ENCODE results near the gene EEF2K. TPM values are rescaled to one million over a fixed set of nuclear protein-coding genes. Genes with fewer than 3 reads are reported as not detected.
A peak's percentile ranks its signal among the peaks of the same experiment; 100 is the strongest.
"Not testable (repeated sequence)": the region's sequence is repeated elsewhere in the genome, so short reads cannot be mapped to it uniquely, and the experiment has no call there.

The EEF2K gene
- total RNA-seq, 2 donors from 2014 or later = 58.2 to 75.1 TPM

DNA sequence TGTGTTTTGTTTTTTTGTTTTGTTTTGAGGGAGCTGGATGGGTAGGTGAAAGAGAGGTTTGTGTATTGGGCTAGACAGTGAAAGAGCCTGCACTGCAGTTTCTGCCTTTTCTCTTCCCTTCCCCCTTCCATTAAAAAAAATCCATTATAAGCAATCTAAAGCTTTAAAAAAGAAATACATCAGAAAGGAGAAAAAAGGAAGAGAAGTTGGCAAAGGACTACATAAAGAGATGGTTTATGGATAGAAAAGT, 10.7 kb upstream of the EEF2K start:
- Histone ChIP-seq H3K27ac (peak overlapping the region; percentile 77 to 81), H3K9me3 (no peaks in the 10 kb centered on the region), H3K36me3 (no peaks in the 10 kb centered on the region), H3K27me3 (replicated peaks; ENCODE audit: insufficient read depth) (no peaks in the 10 kb centered on the region), H3K4me1 (replicated peaks) (peaks cover 7% of the 10 kb centered on the region), H3K4me3 (peak overlapping the region in 1 of 2 donors; percentile 39)
- TF ChIP-seq, protein P1, sequence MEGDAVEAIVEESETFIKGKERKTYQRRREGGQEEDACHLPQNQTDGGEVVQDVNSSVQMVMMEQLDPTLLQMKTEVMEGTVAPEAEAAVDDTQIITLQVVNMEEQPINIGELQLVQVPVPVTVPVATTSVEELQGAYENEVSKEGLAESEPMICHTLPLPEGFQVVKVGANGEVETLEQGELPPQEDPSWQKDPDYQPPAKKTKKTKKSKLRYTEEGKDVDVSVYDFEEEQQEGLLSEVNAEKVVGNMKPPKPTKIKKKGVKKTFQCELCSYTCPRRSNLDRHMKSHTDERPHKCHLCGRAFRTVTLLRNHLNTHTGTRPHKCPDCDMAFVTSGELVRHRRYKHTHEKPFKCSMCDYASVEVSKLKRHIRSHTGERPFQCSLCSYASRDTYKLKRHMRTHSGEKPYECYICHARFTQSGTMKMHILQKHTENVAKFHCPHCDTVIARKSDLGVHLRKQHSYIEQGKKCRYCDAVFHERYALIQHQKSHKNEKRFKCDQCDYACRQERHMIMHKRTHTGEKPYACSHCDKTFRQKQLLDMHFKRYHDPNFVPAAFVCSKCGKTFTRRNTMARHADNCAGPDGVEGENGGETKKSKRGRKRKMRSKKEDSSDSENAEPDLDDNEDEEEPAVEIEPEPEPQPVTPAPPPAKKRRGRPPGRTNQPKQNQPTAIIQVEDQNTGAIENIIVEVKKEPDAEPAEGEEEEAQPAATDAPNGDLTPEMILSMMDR (IDR thresholded peaks at IDR 0.05) = no peak
- DNase-seq (ENCODE audit: low spot score) = no peak
- intact Hi-C loops (cut with DNase I) = loop anchor here (2.0 to 10.0 kb wide), 3 partner anchors 101 to 681 kb away; partner anchors contain the start of gene POLR3E

DNA sequence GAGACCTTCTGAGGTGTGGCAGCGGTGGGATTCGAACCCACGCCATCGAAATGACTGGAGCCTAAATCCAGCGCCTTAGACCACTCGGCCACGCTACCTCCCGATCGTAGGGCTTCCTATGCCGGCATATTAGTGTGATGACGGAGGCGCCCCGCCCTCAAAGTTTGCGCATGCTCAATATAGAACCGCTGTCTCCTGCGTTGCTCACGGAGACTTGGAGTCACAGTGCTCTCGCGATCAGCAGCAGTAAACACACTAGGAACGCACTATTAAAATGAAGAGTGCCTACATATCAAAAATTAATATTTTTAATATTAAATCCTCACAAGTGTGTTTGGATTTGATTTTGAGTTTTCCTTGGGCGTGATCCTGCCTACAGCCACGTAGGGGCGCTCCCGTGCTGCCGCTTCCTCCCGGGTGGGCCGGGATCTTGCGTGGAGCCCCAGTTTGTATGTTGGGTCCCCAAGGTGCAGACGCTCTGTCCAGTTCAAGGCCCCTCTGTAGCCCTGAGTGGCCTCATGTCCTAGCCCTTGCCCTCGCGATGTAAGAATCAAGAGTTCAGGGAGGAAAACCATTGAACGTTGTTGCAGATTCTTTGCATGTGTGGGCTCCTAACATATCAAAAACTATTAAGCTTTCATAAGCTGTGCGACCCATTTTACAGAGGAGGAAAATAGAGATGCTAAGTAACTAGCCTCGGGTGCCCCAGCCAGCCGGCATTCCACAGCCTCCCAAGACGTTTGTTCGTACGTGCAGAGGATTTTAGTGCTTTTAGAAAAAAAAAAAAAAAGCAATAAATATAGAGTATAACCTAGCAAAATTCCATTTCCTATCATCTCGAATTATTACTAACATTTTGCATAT, 10.2 kb upstream of the EEF2K start:
- H3K9me3 ChIP-seq = no peaks in the 10 kb centered on the region
- H3K27me3 ChIP-seq (replicated peaks; ENCODE audit: insufficient read depth) = no peaks in the 10 kb centered on the region
- H3K27ac ChIP-seq = peak overlapping the region; percentile 77 to 81
- intact Hi-C loops (cut with DNase I) = loop anchor here (2.0 to 10.0 kb wide), 3 partner anchors 101 to 681 kb away; partner anchors contain the start of gene POLR3E
- TF ChIP-seq POLR2A (IDR thresholded peaks at IDR 0.05) = peak; percentile 20
- peak; percentile 96 for TF ChIP-seq POLR2AphosphoS5 (IDR thresholded peaks at IDR 0.05)
- TF ChIP-seq, protein P1 (IDR thresholded peaks at IDR 0.05) = peak; percentile 88 to 96 (median 92)
- H3K36me3 ChIP-seq = no peaks in the 10 kb centered on the region
- 2% methylated on average over 39 of the region's 39 CpGs for WGBS
- peaks cover 7% of the 10 kb centered on the region for H3K4me1 ChIP-seq (replicated peaks)
- DNase-seq (ENCODE audit: low spot score) = peak; percentile 92
- H3K4me3 ChIP-seq = peak overlapping the region; percentile 32 to 39

DNA sequence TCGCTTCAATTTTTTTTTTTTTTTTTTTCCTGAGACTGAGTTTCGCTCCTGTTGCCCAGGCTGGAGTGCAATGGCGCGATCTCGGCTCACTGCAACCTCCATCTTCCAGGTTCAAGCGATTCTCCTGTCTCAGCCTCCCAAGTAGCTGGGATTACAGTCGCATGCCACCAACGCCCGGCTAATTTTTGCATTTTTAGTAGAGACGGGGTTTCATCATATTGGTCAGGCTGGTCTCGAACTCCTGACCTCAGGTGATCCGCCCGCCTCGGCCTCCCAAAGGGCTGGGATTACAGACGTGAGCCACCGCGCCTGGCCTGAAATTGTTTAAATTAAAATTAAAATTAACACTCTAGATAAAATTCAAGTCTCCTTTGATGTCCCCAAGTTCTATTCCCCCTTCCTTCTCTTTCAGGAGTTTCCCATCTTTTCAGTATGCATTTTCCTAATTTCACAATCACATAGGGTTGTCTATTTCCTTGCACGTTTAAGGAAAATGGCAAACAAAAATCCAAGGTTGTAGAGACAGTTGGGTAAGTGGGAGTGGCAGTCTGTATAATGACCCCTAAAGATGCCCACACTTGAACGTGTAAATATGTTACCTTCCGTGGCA, 9.4 kb upstream of the EEF2K start:
- DNase-seq (ENCODE audit: low spot score); H3K27me3 ChIP-seq (replicated peaks; ENCODE audit: insufficient read depth); H3K9me3 ChIP-seq; H3K27ac ChIP-seq; H3K36me3 ChIP-seq; H3K4me1 ChIP-seq (replicated peaks): not testable (repeated sequence)
- WGBS = 43% methylated on average over 20 of the region's 20 CpGs
- peak overlapping the region in 1 of 2 donors; percentile 32 for H3K4me3 ChIP-seq
- intact Hi-C loops (cut with DNase I) = loop anchor here (10.0 kb wide), 2 partner anchors 478 to 682 kb away; no protein-coding TSS in a partner anchor

DNA sequence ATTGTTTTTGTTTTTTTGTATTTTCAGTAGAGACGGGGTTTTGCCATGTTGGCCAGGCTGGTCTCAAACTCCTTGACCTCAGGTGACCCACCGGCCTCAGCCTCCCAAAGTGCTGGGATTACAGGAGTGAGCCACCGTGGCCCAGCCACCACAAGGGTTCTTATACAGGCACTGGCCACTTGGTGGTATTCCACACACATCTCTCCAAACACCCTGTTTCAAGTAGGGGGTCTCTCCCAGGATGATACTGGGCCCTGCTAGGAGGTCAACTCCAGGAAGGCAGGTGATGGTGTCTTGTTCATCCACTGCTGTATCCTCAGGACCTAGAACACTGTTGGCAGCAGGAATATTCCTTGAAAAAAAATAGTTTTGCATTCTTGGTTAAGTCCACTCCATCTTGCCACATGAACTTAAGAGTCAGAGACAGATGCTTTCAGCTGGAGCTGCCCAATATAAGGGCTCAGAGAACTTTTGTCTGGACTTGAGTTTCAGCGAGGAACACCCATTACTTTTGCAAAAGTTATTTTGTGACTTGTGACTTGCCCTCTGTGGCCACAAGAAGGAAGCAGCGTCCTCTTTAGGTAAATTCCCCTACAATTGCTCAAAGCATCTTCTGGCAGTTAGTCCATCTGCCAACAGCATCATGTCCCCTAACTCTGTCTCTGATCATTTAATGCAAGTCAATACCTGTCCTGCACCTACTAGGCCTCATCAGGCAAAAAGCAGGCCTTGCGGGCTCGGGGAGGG, 7.4 kb upstream of the EEF2K start:
- Histone ChIP-seq H3K36me3 (no peaks in the 10 kb centered on the region), H3K27me3 (replicated peaks; ENCODE audit: insufficient read depth) (no peaks in the 10 kb centered on the region), H3K4me1 (replicated peaks) (no peaks in the 10 kb centered on the region), H3K9me3 (no peaks in the 10 kb centered on the region), H3K4me3 (no peak overlapping the region), H3K27ac (no peak overlapping the region)
- intact Hi-C loops (cut with DNase I) = loop anchor here (10.0 kb wide), 2 partner anchors 476 to 684 kb away; no protein-coding TSS in a partner anchor
- TF ChIP-seq POLR2AphosphoS5 (IDR thresholded peaks at IDR 0.05) = no peak
- TF ChIP-seq, protein P1 (IDR thresholded peaks at IDR 0.05) = no peak
- TF ChIP-seq POLR2A (IDR thresholded peaks at IDR 0.05) = no peak
- no peak for DNase-seq (ENCODE audit: low spot score)
- 77% methylated on average over 7 of the region's 7 CpGs for WGBS

DNA sequence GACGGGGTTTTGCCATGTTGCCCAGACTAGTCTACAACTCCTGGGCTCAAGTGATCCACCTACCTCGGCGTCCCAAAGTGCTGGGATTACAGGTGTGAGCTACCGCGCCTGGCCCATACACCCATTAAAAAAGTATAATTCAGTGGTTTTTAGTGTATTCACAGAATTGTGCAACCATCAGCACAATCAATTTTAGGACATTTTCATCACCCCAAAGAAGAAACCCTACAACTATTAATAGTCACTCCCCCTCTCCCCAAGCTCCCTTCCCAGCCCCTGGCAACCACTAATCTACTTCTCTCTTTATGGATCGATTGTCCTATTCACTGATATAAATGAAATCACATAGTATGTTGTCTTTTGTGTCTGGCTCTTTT, 3.8 kb upstream of the EEF2K start:
- no peak for DNase-seq (ENCODE audit: low spot score)
- intact Hi-C loops (cut with DNase I) = no loop called here
- no peaks in the 10 kb centered on the region for H3K36me3 ChIP-seq
- no peaks in the 10 kb centered on the region for H3K4me1 ChIP-seq (replicated peaks)
- no peak overlapping the region for H3K27ac ChIP-seq
- no peaks in the 10 kb centered on the region for H3K27me3 ChIP-seq (replicated peaks; ENCODE audit: insufficient read depth)
- WGBS = 93% methylated on average over 6 of the region's 6 CpGs
- no peaks in the 10 kb centered on the region for H3K9me3 ChIP-seq
- H3K4me3 ChIP-seq = no peak overlapping the region
- TF ChIP-seq POLR2AphosphoS5 (IDR thresholded peaks at IDR 0.05) (no peak), POLR2A (IDR thresholded peaks at IDR 0.05) (no peak)
- TF ChIP-seq, protein P1 (IDR thresholded peaks at IDR 0.05) = no peak

Data from prostate gland (tissue), 2 donors.